ENCODE results near the gene SPATA31E1.

DNA sequence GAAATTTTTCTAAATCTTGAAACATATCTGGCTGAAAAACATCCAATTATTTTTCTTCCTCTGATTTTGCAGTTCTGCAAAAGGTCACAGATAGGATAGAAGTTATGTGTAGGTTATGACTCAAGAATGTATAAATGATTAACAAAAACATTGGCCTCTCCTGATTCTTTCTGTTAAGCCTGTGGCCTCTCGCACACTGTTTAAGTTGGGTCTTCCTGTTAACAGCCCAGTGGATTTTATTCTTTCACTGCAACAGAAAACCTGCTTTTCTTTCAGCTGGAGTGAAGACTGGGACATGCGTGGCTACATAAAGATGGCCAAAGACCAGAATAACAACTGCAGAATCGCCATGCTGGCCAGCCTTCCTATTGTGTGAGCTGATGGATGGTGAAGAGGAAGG is 17.1 kb upstream of the SPATA31E1 start:
- TF ChIP-seq, protein P1, sequence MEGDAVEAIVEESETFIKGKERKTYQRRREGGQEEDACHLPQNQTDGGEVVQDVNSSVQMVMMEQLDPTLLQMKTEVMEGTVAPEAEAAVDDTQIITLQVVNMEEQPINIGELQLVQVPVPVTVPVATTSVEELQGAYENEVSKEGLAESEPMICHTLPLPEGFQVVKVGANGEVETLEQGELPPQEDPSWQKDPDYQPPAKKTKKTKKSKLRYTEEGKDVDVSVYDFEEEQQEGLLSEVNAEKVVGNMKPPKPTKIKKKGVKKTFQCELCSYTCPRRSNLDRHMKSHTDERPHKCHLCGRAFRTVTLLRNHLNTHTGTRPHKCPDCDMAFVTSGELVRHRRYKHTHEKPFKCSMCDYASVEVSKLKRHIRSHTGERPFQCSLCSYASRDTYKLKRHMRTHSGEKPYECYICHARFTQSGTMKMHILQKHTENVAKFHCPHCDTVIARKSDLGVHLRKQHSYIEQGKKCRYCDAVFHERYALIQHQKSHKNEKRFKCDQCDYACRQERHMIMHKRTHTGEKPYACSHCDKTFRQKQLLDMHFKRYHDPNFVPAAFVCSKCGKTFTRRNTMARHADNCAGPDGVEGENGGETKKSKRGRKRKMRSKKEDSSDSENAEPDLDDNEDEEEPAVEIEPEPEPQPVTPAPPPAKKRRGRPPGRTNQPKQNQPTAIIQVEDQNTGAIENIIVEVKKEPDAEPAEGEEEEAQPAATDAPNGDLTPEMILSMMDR (conservative IDR thresholded peaks at IDR 0.05; ENCODE audit: low read depth, low read length): no peak
- no peak for TF ChIP-seq EZH2 (IDR thresholded peaks at IDR 0.05; ENCODE audit: borderline replicate concordance, low read depth, low read length, poor library complexity, severe bottlenecking)

All from A673 (cell line).